GM12878 (cell line): ENCODE measurements around the gene RPUSD1. TPM values are rescaled to one million over a fixed set of nuclear protein-coding genes. Genes with fewer than 3 reads are reported as not detected.

Experiments used
- ATAC-seq: fragments of 200-7000 bp; cut with Tn5 transposase; 3 replicates; pipeline ENCODE4 v1.9.1; 2020; ENCODE audit warnings: mild to moderate bottlenecking, moderate library complexity
- BruUV-seq: library from RNA; stranded (reverse); fragments of 400-500 nt; replicated peaks from 2 replicates; lab custom pipeline; 2021; lab: Mats Ljungman, UMichigan
- CTCF ChIA-PET: fragments of 300-600 bp; sonication (Branson Sonifier 250); formaldehyde crosslinking; extraction: SDS; loops from one replicate; lab custom pipeline; 2021; ENCODE audit warnings: inconsistent platforms; lab: Yijun Ruan, JAX
- POLR2A ChIA-PET: fragments of 350-600 bp; formaldehyde crosslinking; extraction: SDS; loops from one replicate; lab custom pipeline; 2021; ENCODE audit warnings: inconsistent platforms; lab: Charles Lee
- RAD21 ChIA-PET: fragments of 300-600 bp; sonication (Branson Sonifier 250); formaldehyde crosslinking; loops from one replicate; lab custom pipeline; 2023; ENCODE audit warnings: antibody characterized with exemption; ENCODE audit not compliant: unreplicated experiment; lab: Charles Lee
- SMC1A ChIA-PET: fragments of 300-600 bp; sonication (Branson Sonifier 250); formaldehyde crosslinking; loops from one replicate; lab custom pipeline; 2023; ENCODE audit not compliant: unreplicated experiment, uncharacterized antibody; lab: Charles Lee
- DNase-seq: peaks from one replicate; pipeline ENCODE4 v3.0.0-alpha.2; 2011; ENCODE audit warnings: low read depth, low spot score
- FAIRE-seq: peaks from 3 replicates; lab custom pipeline; 2011; peaks lifted over from hg19 to GRCh38; lab: Jason Lieb, UNC
- H2AFZ ChIP-seq: 2 replicates; pipeline ENCODE4 v1.6.0; 2011; ENCODE audit warnings: low read depth, low read length, control low read depth; ENCODE audit not compliant: control insufficient read depth
- H3K27ac ChIP-seq: 2 replicates; pipeline ENCODE4 v1.5.1; 2011; ENCODE audit warnings: control low read depth; ENCODE audit not compliant: control insufficient read depth, insufficient read depth
- H3K27me3 ChIP-seq, 2 experiments: replicated peaks in 1 of 2; 2 replicates each; pipeline versions ENCODE4 v1.6.0 to v1.6.1; 2011; ENCODE audit warnings: low read length in 1 of 2; ENCODE audit not compliant: control insufficient read depth in 2 of 2, insufficient read depth in 2 of 2
- H3K36me3 ChIP-seq, 2 experiments: 2 replicates each; pipeline ENCODE4 v1.5.1; 2011; ENCODE audit warnings: low read length in 1 of 2; ENCODE audit not compliant: control insufficient read depth in 2 of 2, insufficient read depth in 2 of 2
- H3K4me1 ChIP-seq: 2 replicates; pipeline ENCODE4 v1.6.1; 2011; ENCODE audit warnings: mild to moderate bottlenecking, low read length, moderate library complexity, mixed read lengths; ENCODE audit not compliant: control insufficient read depth, insufficient read depth
- H3K4me2 ChIP-seq: 2 replicates; pipeline ENCODE4 v1.6.0; 2011; ENCODE audit warnings: control low read depth; ENCODE audit not compliant: control insufficient read depth, insufficient read depth
- H3K4me3 ChIP-seq: fragments of 200-600 bp; sonication (generic); 2 replicates; pipeline ENCODE4 v1.5.1; 2016
- H3K79me2 ChIP-seq: 2 replicates; pipeline ENCODE4 v1.6.0; 2011; ENCODE audit warnings: low read length; ENCODE audit not compliant: control insufficient read depth, insufficient read depth
- H3K9ac ChIP-seq: 2 replicates; pipeline ENCODE4 v1.8.0; 2011; ENCODE audit warnings: low read length, control low read depth, mixed read lengths; ENCODE audit not compliant: control insufficient read depth, insufficient read depth
- H3K9me3 ChIP-seq: replicated peaks from 3 replicates; pipeline ENCODE4 v1.5.1; 2011; ENCODE audit warnings: mild to moderate bottlenecking, low read length; ENCODE audit not compliant: control insufficient read depth, insufficient read depth
- H4K20me1 ChIP-seq: 2 replicates; pipeline ENCODE4 v1.6.0; 2011; ENCODE audit not compliant: control insufficient read depth, insufficient read depth
- ATF3 ChIP-seq: IDR thresholded peaks from 2 replicates; pipeline ENCODE4 v1.6.1; 2011; ENCODE audit warnings: low read depth, mild to moderate bottlenecking, low read length, moderate library complexity, borderline replicate concordance; ENCODE audit errors: extremely low read depth
- CBFB ChIP-seq: IDR thresholded peaks from 2 replicates; pipeline ENCODE4 v1.6.1; 2016; ENCODE audit warnings: antibody characterized with exemption, low read depth
- CEBPB ChIP-seq, 2 experiments: fragments of 150-350 bp in 1 of 2; IDR thresholded peaks; 2 replicates each; pipeline ENCODE4 v1.6.1; 2012 to 2014; ENCODE audit warnings: low read depth in 2 of 2, low read length in 2 of 2, borderline replicate concordance in 1 of 2, inconsistent platforms in 1 of 2
- CREB1 ChIP-seq: IDR thresholded peaks from 2 replicates; pipeline ENCODE4 v1.6.1; 2012; ENCODE audit warnings: low read depth, mild to moderate bottlenecking, inconsistent platforms
- E2F8 ChIP-seq: fragments of 450-650 bp; IDR thresholded peaks from 2 replicates; pipeline ENCODE4 v1.6.1; 2018; ENCODE audit warnings: mild to moderate bottlenecking, low read depth, moderate library complexity; ENCODE audit not compliant: partially characterized antibody
- ETV6 ChIP-seq, 2 experiments: fragments of 450-650 bp in 1 of 2; IDR thresholded peaks in 1 of 2; conservative IDR thresholded peaks in 1 of 2; 2 replicates each; pipeline ENCODE4 v1.6.1; 2014; ENCODE audit warnings: antibody characterized with exemption in 1 of 2, borderline replicate concordance in 1 of 2, low read depth in 1 of 2, mild to moderate bottlenecking in 1 of 2, moderate library complexity in 1 of 2
- IRF5 ChIP-seq: fragments of 450-650 bp; IDR thresholded peaks from 2 replicates; pipeline ENCODE4 v1.6.1; 2017; ENCODE audit warnings: borderline replicate concordance
- MYC ChIP-seq: IDR thresholded peaks from 2 replicates; pipeline ENCODE4 v1.6.1; 2011; ENCODE audit warnings: mild to moderate bottlenecking, low read length, moderate library complexity, inconsistent platforms; ENCODE audit not compliant: insufficient read depth, insufficient replicate concordance, insufficient read length, severe bottlenecking
- RAD51 ChIP-seq: fragments of 450-650 bp; IDR thresholded peaks from 2 replicates; pipeline ENCODE4 v1.6.1; 2016; ENCODE audit warnings: moderate library complexity, mild to moderate bottlenecking, inconsistent platforms
- RELA ChIP-seq: fragments of 450-650 bp; IDR thresholded peaks from 2 replicates; pipeline ENCODE4 v1.8.0; 2014; ENCODE audit warnings: borderline replicate concordance; ENCODE audit not compliant: partially characterized antibody
- SRF ChIP-seq, 2 experiments: IDR thresholded peaks; 2 replicates each; pipeline ENCODE4 v1.6.1; 2011; ENCODE audit warnings: low read depth in 2 of 2, low read length in 2 of 2, mild to moderate bottlenecking in 1 of 2, moderate library complexity in 1 of 2
- TARDBP ChIP-seq: IDR thresholded peaks from 2 replicates; pipeline ENCODE4 v1.6.1; 2016; ENCODE audit warnings: borderline replicate concordance
- TCF3 ChIP-seq: IDR thresholded peaks from 2 replicates; pipeline ENCODE4 v1.6.1; 2012; ENCODE audit warnings: low read depth, mild to moderate bottlenecking, low read length, borderline replicate concordance; ENCODE audit not compliant: insufficient read depth
- WRNIP1 ChIP-seq: IDR thresholded peaks from 2 replicates; pipeline ENCODE4 v1.6.1; 2011; ENCODE audit warnings: low read depth, low read length, improper control_type of control experiment, borderline replicate concordance
- ZNF622 ChIP-seq: fragments of 450-650 bp; IDR thresholded peaks from 2 replicates; pipeline ENCODE4 v1.6.1; 2017; ENCODE audit warnings: mild to moderate bottlenecking, inconsistent platforms
- WGBS: methylation state at CpG from one replicate; pipeline ENCODE4 v1.1.6; 2016; ENCODE audit warnings: low lambda C conversion rate; ENCODE audit not compliant: insufficient replicate concordance, insufficient coverage; ENCODE audit errors: missing lambda C conversion rate; 5-methylcytosine and 5-hydroxymethylcytosine counted together
- in situ Hi-C: fragments of 300-500 bp; cut with MboI; formaldehyde crosslinking; loops from 9 replicates; pipeline ENCODE4 v1.14.3; 2018; ENCODE audit warnings: mixed read lengths
- intact Hi-C: fragments of 100-400 bp; cut with micrococcal nuclease; formaldehyde crosslinking; loops from one replicate; pipeline ENCODE4 v1.14.2; 2022; ENCODE audit not compliant: unreplicated experiment
- polyA plus RNA-seq, 11 experiments: library from polyadenylated mRNA; depleted of rRNA in 4 of 11; unstranded in 6 of 11; stranded (reverse) in 5 of 11; fragments of >200 nt; fragmentation: Nextera tagmentation in 4 of 11; fragmentation: Illumina TruSeq in 1 of 11; extraction: Ambion mirVana in 4 of 11; extraction: Trizol in 1 of 11; gene quantifications; 1 replicate in 1 of 11; 2 replicates in 10 of 11; pipeline versions ENCODE4 v1.2.1 to v1.2.3, GENCODE V29; 2011 to 2016; ENCODE audit warnings: inconsistent platforms in 2 of 11, missing spikeins in 2 of 11, low read depth in 1 of 11
- total RNA-seq, 4 experiments: library from RNA; depleted of rRNA in 3 of 4; stranded (reverse); fragments of >200 nt in 3 of 4; fragmentation: Illumina TruSeq in 1 of 4; extraction: Trizol in 1 of 4; gene quantifications; 2 replicates each; pipeline versions ENCODE4 v1.2.1 to v1.2.3, GENCODE V29; 2013 to 2021
- TF ChIP-seq, protein P1 (sequence below): fragments of 150-350 bp; IDR thresholded peaks from 2 replicates; pipeline ENCODE4 v1.6.1; 2016; ENCODE audit warnings: low read depth, low read length

The RPUSD1 gene
- total and polyA plus RNA-seq, 10 of the 15 experiments (the other 5 are each of a cell fraction or from before 2014, with no cell fraction given): 0.55 to 49.9 (median 21.1) TPM

DNA sequence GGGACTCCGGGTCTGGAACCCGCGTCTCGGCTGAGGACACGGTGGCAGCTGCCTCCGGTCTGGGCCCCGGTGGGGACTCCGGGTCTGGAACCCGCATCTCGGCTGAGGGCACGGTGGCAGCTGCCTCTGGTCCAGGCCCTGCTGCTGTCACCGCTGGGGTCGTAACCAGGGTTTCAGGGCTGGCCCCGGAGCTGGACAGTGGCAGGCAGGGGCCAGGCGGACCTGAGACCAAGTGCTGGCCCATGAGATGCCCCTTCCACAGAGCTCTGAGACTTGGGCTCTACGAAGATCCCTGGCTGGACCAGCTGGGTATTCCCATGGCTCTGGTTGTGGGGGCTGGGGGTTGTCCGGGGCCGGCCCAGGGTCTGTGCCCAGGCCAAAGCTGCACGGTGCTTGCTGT lies 3.8 kb downstream of the RPUSD1 start:
- 97% methylated on average over 19 of the region's 19 CpGs for WGBS
- Histone ChIP-seq H3K36me3 (peaks cover 0 to 5% of the 10 kb centered on the region in 2 experiments; a peak in 2 of 4 replicates), H3K4me2 (no peak overlapping the region), H3K27ac (no peak overlapping the region), H3K4me3 (no peak overlapping the region), H4K20me1 (no peaks in the 10 kb centered on the region), H3K79me2 (peaks cover 21% of the 10 kb centered on the region), H3K4me1 (peaks cover 7% of the 10 kb centered on the region), H3K9ac (no peak overlapping the region), H3K9me3 (no peaks in the 10 kb centered on the region), H2AFZ (no peak overlapping the region), H3K27me3 (no peaks in the 10 kb centered on the region)
- FAIRE-seq (no peak), ATAC-seq (no peak), DNase-seq (no peak)
- ChIA-PET SMC1A (interaction anchor here (0.6 to 2.5 kb wide), 2 partner anchors 72 to 80 kb away, joined by 3 to 12 read pairs; no protein-coding TSS in a partner anchor), CTCF (interaction anchor here (0.7 to 5.2 kb wide), 8 partner anchors 8 to 74 kb away, joined by 3 to 32 read pairs (median 5); partner anchors contain the start of genes ANTKMT and METRN), POLR2A (no interaction called here), RAD21 (interaction anchor here (0.8 to 1.2 kb wide), 2 partner anchors 63 to 69 kb away, joined by 3 to 5 read pairs; partner anchors contain the start of gene METRN)
- intact Hi-C loops: no loop called here
- no TSS peak for BruUV-seq
- in situ Hi-C loops: no loop called here
- TF ChIP-seq ETV6 (conservative IDR thresholded peaks at IDR 0.05 in 1 of 2, IDR thresholded peaks at IDR 0.05 in 1 of 2; ENCODE audit: borderline replicate concordance in 1 of 2, low read depth in 1 of 2): no peak
- no peak for TF ChIP-seq CREB1
- TF ChIP-seq CEBPB (IDR thresholded peaks at IDR 0.05; ENCODE audit: borderline replicate concordance in 1 of 2, low read depth in 2 of 2, low read length in 2 of 2): no peak
- no peak for TF ChIP-seq ATF3
- TF ChIP-seq IRF5: no peak
- TF ChIP-seq WRNIP1: no peak
- TF ChIP-seq TARDBP: no peak
- no peak for TF ChIP-seq CBFB
- no peak for TF ChIP-seq RELA
- TF ChIP-seq MYC: no peak
- TF ChIP-seq RAD51: no peak
- no peak for TF ChIP-seq TCF3
- TF ChIP-seq, protein P1, sequence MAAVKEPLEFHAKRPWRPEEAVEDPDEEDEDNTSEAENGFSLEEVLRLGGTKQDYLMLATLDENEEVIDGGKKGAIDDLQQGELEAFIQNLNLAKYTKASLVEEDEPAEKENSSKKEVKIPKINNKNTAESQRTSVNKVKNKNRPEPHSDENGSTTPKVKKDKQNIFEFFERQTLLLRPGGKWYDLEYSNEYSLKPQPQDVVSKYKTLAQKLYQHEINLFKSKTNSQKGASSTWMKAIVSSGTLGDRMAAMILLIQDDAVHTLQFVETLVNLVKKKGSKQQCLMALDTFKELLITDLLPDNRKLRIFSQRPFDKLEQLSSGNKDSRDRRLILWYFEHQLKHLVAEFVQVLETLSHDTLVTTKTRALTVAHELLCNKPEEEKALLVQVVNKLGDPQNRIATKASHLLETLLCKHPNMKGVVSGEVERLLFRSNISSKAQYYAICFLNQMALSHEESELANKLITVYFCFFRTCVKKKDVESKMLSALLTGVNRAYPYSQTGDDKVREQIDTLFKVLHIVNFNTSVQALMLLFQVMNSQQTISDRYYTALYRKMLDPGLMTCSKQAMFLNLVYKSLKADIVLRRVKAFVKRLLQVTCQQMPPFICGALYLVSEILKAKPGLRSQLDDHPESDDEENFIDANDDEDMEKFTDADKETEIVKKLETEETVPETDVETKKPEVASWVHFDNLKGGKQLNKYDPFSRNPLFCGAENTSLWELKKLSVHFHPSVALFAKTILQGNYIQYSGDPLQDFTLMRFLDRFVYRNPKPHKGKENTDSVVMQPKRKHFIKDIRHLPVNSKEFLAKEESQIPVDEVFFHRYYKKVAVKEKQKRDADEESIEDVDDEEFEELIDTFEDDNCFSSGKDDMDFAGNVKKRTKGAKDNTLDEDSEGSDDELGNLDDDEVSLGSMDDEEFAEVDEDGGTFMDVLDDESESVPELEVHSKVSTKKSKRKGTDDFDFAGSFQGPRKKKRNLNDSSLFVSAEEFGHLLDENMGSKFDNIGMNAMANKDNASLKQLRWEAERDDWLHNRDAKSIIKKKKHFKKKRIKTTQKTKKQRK: no peak
- no peak for TF ChIP-seq SRF (IDR thresholded peaks at IDR 0.05; ENCODE audit: low read depth in 2 of 2, low read length in 2 of 2)
- no peak for TF ChIP-seq E2F8
- no peak for TF ChIP-seq ZNF622
